ENCODE measurements around the gene SORL1.
"Not testable (repeated sequence)": the region's sequence is repeated elsewhere in the genome, so short reads cannot be mapped to it uniquely, and the experiment has no call there.

The SORL1 gene

DNA sequence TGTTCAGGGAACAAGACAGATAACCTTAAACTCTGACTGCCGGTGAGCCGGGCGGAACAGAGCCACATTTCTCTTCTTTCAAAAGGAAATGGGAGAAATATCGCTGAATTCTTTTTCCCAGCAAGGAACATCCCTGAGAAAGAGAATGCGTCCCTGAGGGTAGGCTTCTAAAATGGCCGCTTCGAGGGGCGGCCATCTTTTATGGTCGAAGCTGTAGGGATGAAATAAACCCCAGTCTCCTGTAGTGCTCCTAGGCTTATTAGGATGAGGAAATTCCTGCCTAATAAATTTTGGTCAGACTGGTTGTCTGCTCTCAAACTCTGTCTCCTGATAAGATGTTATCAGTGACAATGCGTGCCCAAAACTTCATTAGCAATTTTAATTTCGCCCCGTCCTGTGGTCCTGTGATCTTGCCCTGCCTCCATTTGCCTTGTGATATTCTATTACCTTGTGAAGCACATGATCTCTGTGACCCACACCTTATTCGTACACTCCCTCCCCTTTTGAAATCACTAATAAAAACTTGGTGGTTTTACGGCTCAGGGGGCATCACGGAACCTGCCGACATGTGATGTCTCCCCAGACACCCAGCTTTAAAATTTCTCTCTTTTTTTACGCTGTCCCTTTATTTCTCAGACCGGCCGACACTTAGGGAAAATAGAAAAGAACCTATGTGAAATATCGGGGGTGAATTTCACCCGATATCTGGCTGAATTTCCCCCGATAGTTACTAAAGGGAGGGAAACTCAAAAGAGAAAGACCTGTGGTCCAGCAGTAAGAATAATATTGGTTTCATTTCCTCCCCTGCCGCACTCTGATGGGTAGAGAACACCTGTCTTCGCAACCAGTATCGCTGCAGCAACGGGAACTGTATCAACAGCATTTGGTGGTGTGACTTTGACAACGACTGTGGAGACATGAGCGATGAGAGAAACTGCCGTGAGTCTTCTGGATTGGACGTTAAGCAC, 117.5 kb downstream of the SORL1 start:
- DNase-seq: not testable (repeated sequence)

DNA sequence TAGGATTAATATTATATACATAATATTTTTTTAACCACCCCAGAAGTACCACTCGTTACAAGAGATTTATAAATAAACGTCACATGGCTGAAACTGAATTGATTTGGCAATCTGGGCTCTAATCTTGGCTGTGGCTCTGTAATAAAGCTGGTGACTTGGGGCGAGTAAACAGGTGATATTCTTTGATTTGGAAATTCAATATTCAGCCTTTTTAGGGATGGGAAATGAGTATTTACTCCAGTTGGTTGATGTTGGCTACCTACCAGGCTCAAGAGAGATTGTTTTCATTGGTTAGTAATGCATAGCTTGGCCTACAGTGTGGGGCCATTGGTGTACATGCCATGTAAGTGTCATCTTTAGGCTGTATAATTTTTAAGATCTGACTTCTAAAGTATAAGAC, 118.3 kb downstream of the SORL1 start:
- no peak for DNase-seq

DNA sequence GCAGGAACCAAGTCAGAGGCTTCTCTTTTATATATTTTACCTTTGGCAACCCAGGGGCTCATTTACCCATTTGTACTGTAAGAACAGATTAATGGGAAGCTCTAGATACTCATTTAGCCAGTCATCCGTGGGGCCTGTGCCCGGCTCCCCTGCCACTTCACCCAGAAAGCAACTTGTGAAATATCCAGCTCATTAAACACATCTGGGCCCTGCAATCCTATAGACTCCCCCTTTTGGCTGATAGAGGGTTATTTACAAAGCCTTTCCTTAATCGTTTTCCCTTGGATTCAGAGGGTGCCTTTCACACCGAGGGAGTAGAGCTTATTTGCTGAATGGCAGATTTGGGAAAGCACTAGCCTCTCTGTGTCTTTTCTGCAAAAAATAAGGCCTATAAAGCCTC, 119.4 kb downstream of the SORL1 start:
- no peak for DNase-seq

DNA sequence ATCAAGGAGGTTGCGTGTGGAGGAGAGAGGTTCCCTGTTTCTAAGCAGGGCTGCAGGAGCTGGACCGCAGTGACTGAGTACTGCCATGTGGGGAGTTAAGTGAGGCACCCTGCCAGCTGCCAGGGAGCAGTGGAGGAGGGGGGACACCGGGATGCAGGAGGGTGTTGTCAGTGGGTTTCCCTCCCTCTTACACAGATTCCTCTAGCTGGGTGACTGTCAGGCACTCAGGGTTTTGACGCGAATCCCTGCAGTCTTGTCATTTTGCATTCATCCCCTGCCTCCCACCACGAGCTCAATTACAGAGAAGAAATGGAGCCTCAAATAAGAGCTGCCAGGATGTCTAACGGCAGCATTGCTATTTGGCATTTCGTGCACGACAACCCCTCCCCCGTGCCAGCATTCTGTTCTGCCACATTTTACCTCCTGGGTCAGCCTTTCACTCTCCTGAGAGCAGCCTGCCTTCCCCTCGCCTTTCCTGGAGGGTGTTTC, 120.5 kb downstream of the SORL1 start:
- DNase-seq: peak; percentile 87

DNA sequence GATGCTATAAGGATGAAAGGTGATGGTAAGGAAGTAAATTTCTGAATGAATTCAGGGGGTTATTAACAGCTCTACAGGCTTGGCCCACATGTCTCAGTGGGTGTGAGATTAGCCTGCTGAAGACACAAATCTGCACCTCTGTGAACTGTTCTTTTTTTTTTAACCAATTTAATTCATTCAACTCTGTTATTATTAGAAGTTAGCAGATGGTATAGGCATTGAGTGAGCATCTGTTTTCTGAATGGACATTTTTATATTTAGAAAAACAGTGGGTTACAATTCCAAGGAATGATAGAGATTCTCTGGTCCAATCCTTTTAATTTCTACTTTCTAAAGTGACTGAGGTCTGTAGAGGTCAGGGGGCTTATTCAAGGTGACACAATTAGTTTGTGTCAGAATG, 122.7 kb downstream of the SORL1 start:
- no peak for DNase-seq

DNA sequence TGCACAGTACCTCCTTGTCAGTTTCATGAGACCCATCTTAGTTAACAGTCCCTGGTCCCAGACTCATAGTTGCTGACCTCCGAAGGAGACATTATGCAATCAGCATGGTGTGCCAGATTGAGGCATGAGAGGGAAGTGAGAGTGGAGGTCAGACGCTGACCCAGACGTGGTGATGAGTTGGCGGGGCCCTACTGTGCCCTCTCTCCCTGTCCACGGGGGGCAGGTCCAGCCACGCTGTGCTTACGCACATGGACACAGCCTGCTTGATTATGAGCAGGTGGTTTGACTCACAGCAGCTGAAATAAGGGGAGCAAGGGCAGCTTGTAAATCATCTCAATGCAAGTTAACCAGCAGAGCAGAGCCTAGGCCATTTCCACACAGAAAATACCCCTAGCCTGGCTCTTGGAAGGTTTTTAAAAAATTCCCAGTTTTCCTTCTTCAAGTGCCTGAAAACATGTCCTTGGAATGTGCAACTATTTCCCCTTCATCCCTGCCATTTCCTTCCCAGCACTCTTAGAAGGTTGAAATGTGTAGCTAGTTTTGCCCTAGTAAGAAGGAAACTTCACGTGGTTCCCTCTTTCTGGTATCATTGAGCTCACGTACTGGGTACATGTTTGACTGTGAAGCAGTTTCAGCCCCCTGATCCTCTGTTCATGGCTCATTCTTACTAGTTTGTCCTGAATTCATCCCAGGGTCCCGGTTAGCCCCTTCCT, 123.3 kb downstream of the SORL1 start:
- DNase-seq: no peak

DNA sequence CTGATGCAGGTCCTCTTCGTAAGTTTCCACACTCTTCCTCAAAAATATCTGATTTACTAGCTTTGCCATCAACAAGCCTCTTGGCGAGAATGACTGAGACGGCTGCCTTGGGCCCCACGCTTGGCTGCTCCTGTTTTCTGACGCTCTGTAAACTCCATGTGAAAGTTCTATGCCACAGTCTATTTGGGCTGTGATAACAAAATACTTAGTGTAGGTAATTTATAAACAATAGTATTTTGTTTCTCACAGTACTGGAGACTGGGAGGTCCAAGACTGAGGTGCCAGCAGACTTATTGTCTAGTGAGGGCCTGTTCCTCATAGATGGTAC, 123.8 kb downstream of the SORL1 start:
- DNase-seq: no peak

- DNase-seq: no peak
Observed at GRCh38 chr11:121576531-121576930, 124.4 kb downstream of the SORL1 start.

GRCh38 chr11:121577106-121577848, 125.2 kb downstream of the SORL1 start:
- peak; percentile 51 for DNase-seq

GRCh38 chr11:121578251-121578976, 126.3 kb downstream of the SORL1 start:
- DNase-seq: peak; percentile 58

DNA sequence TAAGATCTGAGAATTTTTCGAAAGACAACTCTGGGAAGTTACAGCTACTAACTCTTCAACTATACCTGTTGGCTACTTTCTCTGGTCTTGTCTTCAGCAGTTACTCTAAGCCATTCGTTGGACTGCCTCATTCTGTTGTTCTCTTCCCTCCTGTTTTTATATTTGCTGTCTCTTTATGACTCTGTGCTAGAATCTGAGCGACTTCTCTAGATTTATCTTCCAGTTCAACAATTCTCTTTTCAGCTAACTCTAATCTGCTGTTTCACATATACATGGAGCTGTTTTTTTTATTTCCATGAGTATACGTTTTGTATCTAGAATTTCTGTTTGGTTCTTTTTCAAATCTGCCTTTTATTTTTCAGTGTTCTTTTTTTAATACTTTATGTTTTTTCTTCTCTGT, 128.0 kb downstream of the SORL1 start:
- DNase-seq: no peak

GRCh38 chr11:121581607-121582006, 129.5 kb downstream of the SORL1 start:
- DNase-seq: no peak

DNA sequence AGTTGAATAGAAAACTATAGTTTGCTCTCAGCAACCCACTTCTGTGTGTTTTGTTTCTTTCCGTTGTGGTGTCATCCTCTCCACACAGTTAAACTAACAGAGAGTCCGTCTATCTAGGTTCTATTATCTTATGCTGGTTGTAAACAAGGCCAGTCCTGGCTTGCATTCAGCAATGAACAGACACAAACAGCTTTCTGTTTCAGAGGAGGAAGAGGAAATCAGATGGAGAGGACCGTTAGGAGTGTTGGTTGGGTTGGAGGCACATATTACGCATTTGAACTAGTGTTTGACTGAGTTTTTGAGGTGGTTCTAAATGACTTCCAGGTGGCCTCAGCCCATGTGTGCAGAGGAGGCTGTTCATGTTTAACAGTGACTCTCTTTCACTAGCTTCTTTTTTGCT, 130.2 kb downstream of the SORL1 start:
- DNase-seq: peak; percentile 83

- DNase-seq: no peak
Observed at GRCh38 chr11:121583825-121584224, 131.7 kb downstream of the SORL1 start.

DNA sequence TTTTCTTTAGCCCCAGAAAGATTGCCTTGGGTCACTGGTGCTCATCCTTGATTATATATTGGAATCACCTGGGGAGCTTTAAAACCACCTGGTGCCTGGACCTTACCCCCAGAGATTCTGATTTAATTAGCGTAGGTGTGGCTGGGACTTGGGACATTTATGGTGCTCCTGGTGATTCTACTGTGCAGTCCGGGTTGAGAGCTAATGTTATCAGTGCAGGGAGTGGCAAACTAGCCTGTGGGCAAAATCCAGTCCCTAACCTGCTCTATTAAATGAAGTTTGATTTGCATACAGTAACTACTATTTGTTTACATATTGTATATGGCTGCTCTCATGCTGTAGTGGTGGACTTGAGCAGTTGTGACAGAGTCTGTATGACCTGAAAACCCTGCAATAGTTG, 134.6 kb downstream of the SORL1 start:
- DNase-seq: no peak

- DNase-seq: no peak
Observed at GRCh38 chr11:121587182-121587581, 135.1 kb downstream of the SORL1 start.

- peak; percentile 96 for DNase-seq
Observed at GRCh38 chr11:121588747-121589146, 136.6 kb downstream of the SORL1 start.

DNA sequence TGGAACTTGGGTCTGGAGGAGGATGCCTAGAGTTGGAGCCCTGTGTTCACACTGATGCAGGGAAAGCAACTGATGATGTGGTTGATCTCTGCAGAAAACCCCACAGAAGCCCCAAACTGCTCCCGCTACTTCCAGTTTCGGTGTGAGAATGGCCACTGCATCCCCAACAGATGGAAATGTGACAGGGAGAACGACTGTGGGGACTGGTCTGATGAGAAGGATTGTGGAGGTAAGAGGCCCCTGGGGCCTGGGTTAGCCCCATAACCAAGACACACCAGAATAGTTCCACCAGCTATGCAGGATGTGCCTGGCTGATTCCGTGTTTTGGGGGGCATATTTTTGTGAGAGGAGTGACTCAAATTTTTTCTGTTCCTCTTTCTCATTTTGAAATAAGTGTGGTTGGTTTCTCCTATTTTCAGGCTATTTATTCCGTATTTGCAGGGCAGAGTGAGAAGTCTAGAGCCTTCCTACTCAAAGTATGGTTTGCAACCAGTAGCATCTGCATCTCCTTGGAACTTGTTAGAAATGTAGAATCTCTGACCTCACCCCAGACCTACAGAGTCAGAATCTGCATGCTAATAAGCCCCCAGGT, 137.9 kb downstream of the SORL1 start:
- peak; percentile 70 for DNase-seq

DNA sequence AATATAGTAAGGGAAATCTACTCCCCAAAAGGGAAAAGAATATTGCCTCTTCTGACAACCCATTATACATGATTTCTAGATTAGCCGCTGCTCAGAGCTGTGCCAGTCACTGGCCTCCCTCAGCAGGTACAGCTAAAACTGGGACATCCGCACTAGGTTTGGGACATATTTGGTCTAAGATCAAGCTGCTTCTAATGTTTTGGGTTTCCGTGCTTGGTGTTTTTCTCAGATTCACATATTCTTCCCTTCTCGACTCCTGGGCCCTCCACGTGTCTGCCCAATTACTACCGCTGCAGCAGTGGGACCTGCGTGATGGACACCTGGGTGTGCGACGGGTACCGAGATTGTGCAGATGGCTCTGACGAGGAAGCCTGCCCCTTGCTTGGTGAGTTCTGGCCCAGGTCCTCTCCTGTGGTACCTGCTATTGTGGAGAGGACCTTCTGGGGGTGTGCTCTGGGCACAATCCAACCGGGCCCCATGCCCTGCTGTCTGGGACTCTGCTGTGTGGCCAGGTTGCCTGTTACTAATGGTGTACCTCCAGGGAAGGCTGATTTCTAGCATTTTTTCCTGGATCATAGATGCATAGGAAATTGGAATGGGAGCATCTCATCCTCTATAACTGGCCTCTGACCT, 138.8 kb downstream of the SORL1 start:
- no peak for DNase-seq

DNA sequence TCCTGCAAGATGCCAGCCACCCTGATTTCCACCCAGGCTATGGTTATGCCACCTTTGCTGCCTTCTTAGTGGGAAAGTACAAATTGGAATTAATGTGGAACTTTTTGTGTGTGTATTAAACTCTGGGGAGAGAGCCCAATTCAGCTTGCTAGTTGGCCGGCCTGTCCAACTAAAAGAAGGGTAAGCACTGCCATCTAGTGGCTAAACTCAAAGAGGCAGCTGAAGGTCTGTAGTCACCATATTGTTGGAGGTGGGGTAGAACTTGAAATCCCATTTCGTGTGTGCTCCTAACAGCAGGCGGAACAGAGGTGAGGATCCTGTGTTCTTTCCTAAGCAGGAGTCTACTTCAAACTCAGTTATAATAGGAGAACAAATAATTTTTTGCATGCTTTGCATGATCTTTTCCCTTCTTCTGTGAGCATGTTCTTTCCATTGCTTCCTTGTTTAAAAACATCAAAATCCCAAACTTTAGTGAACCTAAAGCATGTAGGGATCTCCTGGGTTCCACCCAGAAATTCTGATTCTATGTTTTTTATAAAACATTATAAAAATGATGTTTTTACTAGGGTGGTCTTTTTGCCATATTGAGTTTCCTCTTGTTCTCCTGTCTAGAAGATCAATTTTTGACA, 139.4 kb downstream of the SORL1 start:
- DNase-seq: peak; percentile 92

DNA sequence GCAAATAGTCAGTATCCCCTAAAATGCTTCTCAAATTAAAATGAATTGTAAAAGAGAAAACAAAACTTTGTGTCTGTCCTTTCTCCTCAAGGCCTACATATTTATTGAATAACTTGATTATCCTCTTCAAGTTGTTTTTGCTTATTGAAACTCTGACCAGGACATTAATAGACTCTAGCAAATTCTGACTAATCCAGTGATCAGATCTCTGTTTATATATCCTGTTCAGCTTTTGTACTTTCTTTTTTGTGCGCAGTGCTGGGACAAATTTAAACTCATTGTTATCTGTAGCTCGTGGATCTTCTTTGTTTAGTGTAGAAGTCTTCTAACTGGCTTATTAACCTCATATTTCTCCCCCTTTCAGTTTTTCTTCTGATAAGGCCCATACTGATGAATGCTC, 140.6 kb downstream of the SORL1 start:
- no peak for DNase-seq
